K562 (cell line): ENCODE results near the gene CHCHD1. TPM values are rescaled to one million over a fixed set of nuclear protein-coding genes. Genes with fewer than 3 reads are reported as not detected.
A peak's percentile ranks its signal among the peaks of the same experiment; 100 is the strongest.

Experiments used
- ATAC-seq: fragments of 200-7000 bp; cut with Tn5 transposase; 3 replicates; pipeline ENCODE4 v1.9.1; 2020; ENCODE audit warnings: moderate library complexity
- BruUV-seq: library from RNA; stranded (reverse); fragments of 400-500 nt; replicated peaks from 2 replicates; lab custom pipeline; 2021; lab: Mats Ljungman, UMichigan
- CTCF ChIA-PET: fragments of 300-600 bp; formaldehyde crosslinking; extraction: SDS; loops from one replicate; lab custom pipeline; 2021; ENCODE audit warnings: low intra/inter-chr PET ratio; lab: Yijun Ruan, JAX
- POLR2A ChIA-PET: fragments of 300-600, 350-650 bp; sonication (Branson Sonifier 250); formaldehyde crosslinking; extraction: SDS; loops from one replicate; lab custom pipeline; 2021; ENCODE audit warnings: antibody characterized with exemption, inconsistent platforms; lab: Yijun Ruan, JAX
- DNase-seq, 4 experiments: peaks; one replicate each; pipeline versions ENCODE4 v3.0.0 to v3.0.0-alpha.2; 2011 to 2018; ENCODE audit warnings: low spot score in 3 of 4, mixed read lengths in 3 of 4; ENCODE audit errors: extremely low read depth in 1 of 4
- FAIRE-seq: peaks from 2 replicates; lab custom pipeline; 2011; peaks lifted over from hg19 to GRCh38; lab: Jason Lieb, UNC
- H2AFZ ChIP-seq: 2 replicates; pipeline ENCODE4 v1.6.0; 2011; ENCODE audit warnings: low read depth, low read length, control low read depth, inconsistent platforms
- H3K27ac ChIP-seq: fragments of 200-600 bp; 3 replicates; pipeline ENCODE4 v1.8.0; 2011; ENCODE audit warnings: low read depth, mild to moderate bottlenecking, control low read depth, inconsistent platforms, low read length, moderate library complexity, mixed read lengths; ENCODE audit errors: extremely low read depth
- H3K27me3 ChIP-seq, 2 experiments: fragments of 300-600 bp in 1 of 2; 2 replicates in 1 of 2; 3 replicates in 1 of 2; pipeline versions ENCODE4 v1.6.0 to v1.8.0; 2011; ENCODE audit warnings: inconsistent platforms in 2 of 2, low read length in 2 of 2, mild to moderate bottlenecking in 1 of 2, mixed read lengths in 1 of 2, moderate library complexity in 1 of 2; ENCODE audit not compliant: control insufficient read depth in 2 of 2, insufficient read depth in 2 of 2
- H3K36me3 ChIP-seq: fragments of 300-600 bp; 3 replicates; pipeline ENCODE4 v1.8.0; 2011; ENCODE audit warnings: mild to moderate bottlenecking, low read length, inconsistent platforms; ENCODE audit not compliant: control insufficient read depth, insufficient read depth
- H3K4me1 ChIP-seq, 2 experiments: fragments of 200-600 bp in 1 of 2; replicated peaks in 1 of 2; 2 replicates in 1 of 2; 3 replicates in 1 of 2; pipeline versions ENCODE4 v1.5.1 to v1.8.0; 2011; ENCODE audit warnings: inconsistent platforms in 2 of 2, low read length in 2 of 2, mild to moderate bottlenecking in 1 of 2, mixed read lengths in 1 of 2, moderate library complexity in 1 of 2; ENCODE audit not compliant: control insufficient read depth in 2 of 2, insufficient read depth in 2 of 2
- H3K4me2 ChIP-seq: 2 replicates; pipeline ENCODE4 v1.6.1; 2011; ENCODE audit warnings: low read length, control low read depth, inconsistent platforms, mixed read lengths; ENCODE audit not compliant: insufficient read depth
- H3K4me3 ChIP-seq: fragments of 200-600 bp; sonication (generic), shearing (Covaris generic); 2 replicates; pipeline ENCODE4 v1.5.1; 2016; ENCODE audit warnings: control low read depth, inconsistent platforms
- H3K79me2 ChIP-seq: fragments of 200-600 bp; 3 replicates; pipeline ENCODE4 v1.8.0; 2011; ENCODE audit warnings: low read length, inconsistent platforms; ENCODE audit not compliant: control insufficient read depth, insufficient read depth
- H3K9ac ChIP-seq, 2 experiments: 2 replicates each; pipeline versions ENCODE4 v1.6.0 to v1.6.1; 2011; ENCODE audit warnings: low read depth in 2 of 2, low read length in 2 of 2, control low read depth in 1 of 2, inconsistent platforms in 1 of 2, mild to moderate bottlenecking in 1 of 2, mixed read lengths in 1 of 2; ENCODE audit not compliant: insufficient read depth in 1 of 2
- H3K9me1 ChIP-seq: one replicate; pipeline ENCODE4 v1.6.0; 2011; ENCODE audit warnings: inconsistent platforms, mild to moderate bottlenecking, low read length, moderate library complexity; ENCODE audit not compliant: control insufficient read depth, insufficient read depth
- H3K9me3 ChIP-seq: replicated peaks from 2 replicates; pipeline ENCODE4 v1.5.1; 2011; ENCODE audit warnings: low read depth, low read length, inconsistent platforms; ENCODE audit not compliant: control insufficient read depth, insufficient read depth
- H4K20me1 ChIP-seq: replicated peaks from 2 replicates; pipeline ENCODE4 v1.6.1; 2011; ENCODE audit warnings: low read length, inconsistent platforms, mixed read lengths; ENCODE audit not compliant: control insufficient read depth, insufficient read depth
- ELF2 ChIP-seq: fragments of 250-450 bp; sonication (Bioruptor Pico); IDR thresholded peaks from 2 replicates; pipeline ENCODE4 v1.5.0; 2021; ENCODE audit warnings: mild to moderate bottlenecking
- KLF6 ChIP-seq: fragments of 250-450 bp; sonication (Bioruptor Pico); IDR thresholded peaks from 2 replicates; pipeline ENCODE4 v1.4.0; 2020; ENCODE audit warnings: mild to moderate bottlenecking, moderate library complexity, borderline replicate concordance
- NFYB ChIP-seq: IDR thresholded peaks from 2 replicates; pipeline ENCODE4 v1.6.1; 2011; ENCODE audit warnings: mild to moderate bottlenecking, moderate library complexity; ENCODE audit not compliant: insufficient read length; ENCODE audit errors: extremely low read depth
- PHTF2 ChIP-seq: fragments of 250-450 bp; sonication (Bioruptor Pico); IDR thresholded peaks from 2 replicates; pipeline ENCODE4 v1.5.0; 2021; ENCODE audit warnings: mild to moderate bottlenecking
- POLR2G ChIP-seq: fragments of 200-400 bp; formaldehyde crosslinking; IDR thresholded peaks from 2 replicates; pipeline ENCODE4 v1.6.1; 2017; ENCODE audit warnings: low read depth, mild to moderate bottlenecking, antibody characterized with exemption, low read length, moderate library complexity
- PRMT5 ChIP-seq: sonication (generic); formaldehyde crosslinking; IDR thresholded peaks from 2 replicates; pipeline ENCODE4 v1.5.0; 2020; ENCODE audit warnings: missing genetic modification reagents
- RERE ChIP-seq: sonication (generic); formaldehyde crosslinking; IDR thresholded peaks from 2 replicates; pipeline ENCODE4 v1.8.0; 2023; ENCODE audit warnings: missing genetic modification reagents, mild to moderate bottlenecking, borderline replicate concordance
- THRAP3 ChIP-seq: fragments of 450-650 bp; IDR thresholded peaks from 2 replicates; pipeline ENCODE4 v1.6.1; 2016; ENCODE audit warnings: mild to moderate bottlenecking, inconsistent platforms, borderline replicate concordance
- ZNF121 ChIP-seq: sonication (generic); formaldehyde crosslinking; conservative IDR thresholded peaks from 2 replicates; pipeline ENCODE4 v1.8.0; 2022; ENCODE audit warnings: missing genetic modification reagents
- ZNF146 ChIP-seq: IDR thresholded peaks from one replicate; pipeline ENCODE4 v1.6.1; 2018; ENCODE audit warnings: missing compliant biosample characterization; ENCODE audit not compliant: unreplicated experiment
- ZNF24 ChIP-seq: fragments of 450-650 bp; IDR thresholded peaks from 2 replicates; pipeline ENCODE4 v1.6.1; 2016
- ZNF644 ChIP-seq: fragments of 200-800 bp; sonication (Bioruptor generic); IDR thresholded peaks from 2 replicates; pipeline ENCODE4 v1.6.1; 2016; ENCODE audit warnings: low read depth, missing genetic modification characterization, missing compliant biosample characterization
- WGBS: fragments of 100-300 bp; shearing (Covaris generic); methylation state at CpG from one replicate; pipeline ENCODE4 v1.1.6; 2016; ENCODE audit warnings: low coverage, mixed read lengths; ENCODE audit not compliant: insufficient coverage; ENCODE audit errors: missing lambda C conversion rate; 5-methylcytosine and 5-hydroxymethylcytosine counted together
- in situ Hi-C: fragments of 300-500 bp; cut with MboI; formaldehyde crosslinking; loops from 4 replicates; pipeline ENCODE4 v1.15.0; 2018; ENCODE audit warnings: inconsistent platforms, mixed read lengths
- intact Hi-C: fragments of 100-400 bp; cut with micrococcal nuclease; formaldehyde crosslinking; loops from 2 replicates; pipeline ENCODE4 v1.14.2; 2022
- polyA plus RNA-seq, 8 experiments: library from polyadenylated mRNA; depleted of rRNA in 4 of 8; stranded (reverse) in 5 of 8; unstranded in 3 of 8; fragments of >200 nt; fragmentation: Nextera tagmentation in 2 of 8; fragmentation: Illumina TruSeq in 1 of 8; extraction: Ambion mirVana in 2 of 8; extraction: Trizol in 1 of 8; gene quantifications; 2 replicates each; pipeline versions ENCODE4 v1.2.1 to v1.2.3, GENCODE V29; 2011 to 2014; ENCODE audit warnings: inconsistent platforms in 1 of 8, missing spikeins in 1 of 8
- total RNA-seq, 7 experiments: library from RNA; depleted of rRNA in 6 of 7; stranded (reverse); fragments of >200 nt in 6 of 7; fragmentation: Illumina TruSeq in 2 of 7; extraction: Trizol in 2 of 7; gene quantifications; 2 replicates each; pipeline versions ENCODE4 v1.2.1 to v1.2.3, GENCODE V29; 2011 to 2021; ENCODE audit warnings: low replicate concordance in 1 of 7
- TF ChIP-seq, protein P1 (sequence below): fragments of 250-450 bp; sonication (Bioruptor Pico); IDR thresholded peaks from 2 replicates; pipeline ENCODE4 v1.5.0; 2021

The CHCHD1 gene
- total and polyA plus RNA-seq, 9 of the 15 experiments (the other 6 are each of a cell fraction or from before 2014, with no cell fraction given) = 52.9 to 126 (median 83.4) TPM

DNA sequence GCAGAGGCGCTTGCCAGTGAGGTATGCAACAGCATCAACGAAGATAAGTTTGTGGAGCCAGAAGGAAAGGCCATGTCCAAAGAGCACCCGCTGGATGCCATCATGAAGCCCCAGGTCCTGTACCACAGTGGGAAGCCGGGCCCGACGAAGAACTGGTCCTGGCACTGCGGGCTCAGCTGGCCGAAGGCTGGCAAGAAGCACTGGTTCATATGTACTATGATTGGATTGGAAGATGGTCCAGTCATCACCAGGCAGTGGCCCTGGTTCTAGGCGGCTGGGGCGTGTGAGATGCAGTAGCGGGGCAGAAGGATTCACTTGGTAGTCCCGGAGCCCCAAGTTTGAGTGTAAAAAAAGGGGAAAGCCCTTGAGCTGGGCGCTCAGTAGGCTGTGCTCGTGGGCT is 25.6 kb downstream of the CHCHD1 start:
- H3K36me3 ChIP-seq = peaks cover 56% of the 10 kb centered on the region
- WGBS = 95% methylated on average over 14 of the region's 14 CpGs
- peaks cover 23 to 40% of the 10 kb centered on the region in 2 experiments for H3K4me1 ChIP-seq
- TF ChIP-seq THRAP3 (no peak), PRMT5 (no peak), ZNF24 (no peak), PHTF2 (CRISPR knock-in tag) (no peak), ZNF121 (CRISPR knock-in tag) (no peak), ELF2 (CRISPR knock-in tag) (no peak), KLF6 (0 out of 2 replicates have a peak, but pooled peaks have one; percentile 20), RERE (CRISPR knock-in tag) (no peak), NFYB (no peak), POLR2G (peak; percentile 15; the same call in 1 of the 2 replicates), ZNF644 (tag) (no peak), ZNF146 (CRISPR knock-in tag) (no peak)
- TF ChIP-seq, protein P1, sequence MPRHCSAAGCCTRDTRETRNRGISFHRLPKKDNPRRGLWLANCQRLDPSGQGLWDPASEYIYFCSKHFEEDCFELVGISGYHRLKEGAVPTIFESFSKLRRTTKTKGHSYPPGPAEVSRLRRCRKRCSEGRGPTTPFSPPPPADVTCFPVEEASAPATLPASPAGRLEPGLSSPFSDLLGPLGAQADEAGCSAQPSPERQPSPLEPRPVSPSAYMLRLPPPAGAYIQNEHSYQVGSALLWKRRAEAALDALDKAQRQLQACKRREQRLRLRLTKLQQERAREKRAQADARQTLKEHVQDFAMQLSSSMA (CRISPR knock-in tag) = no peak
- TF ChIP-seq, all 486 proteins: peak for 2
- FAIRE-seq = no peak
- intact Hi-C loops (no loop called here), in situ Hi-C loops (no loop called here)
- ATAC-seq = no peak
- peaks cover 5% of the 10 kb centered on the region; the same call in 1 of the 2 replicates for H4K20me1 ChIP-seq
- no peaks in the 10 kb centered on the region for H3K27me3 ChIP-seq
- ChIA-PET CTCF (no interaction called here), POLR2A (interaction anchor here (1.0 to 3.6 kb wide), 3 partner anchors 8 to 33 kb away, joined by 3 to 20 read pairs (median 4); no protein-coding TSS in a partner anchor)
- no peak overlapping the region for H3K4me2 ChIP-seq
- no peak for DNase-seq
- no peak overlapping the region for H3K27ac ChIP-seq
- H3K9ac ChIP-seq = 0 out of 4 replicates have a peak overlapping the region, but pooled peaks of 1 of the 2 experiments have one; percentile 36
- H3K79me2 ChIP-seq = peaks cover 13% of the 10 kb centered on the region
- H3K4me3 ChIP-seq = no peak overlapping the region
- H2AFZ ChIP-seq = no peak overlapping the region
- no peaks in the 10 kb centered on the region for H3K9me1 ChIP-seq
- no TSS peak for BruUV-seq
- H3K9me3 ChIP-seq = no peaks in the 10 kb centered on the region
